T-cell (primary cell): Measurements from ENCODE around the gene ST6GAL1. TPM values are rescaled to one million over a fixed set of nuclear protein-coding genes. Genes with fewer than 3 reads are reported as not detected.
A peak's percentile ranks its signal among the peaks of the same experiment; 100 is the strongest.

ENCODE experiments used
- ATAC-seq, 4 experiments: fragments of 200-7000 bp in 3 of 4; fragments of 150-1000 bp in 1 of 4; cut with Tn5 transposase; replicated peaks in 1 of 4; 1 replicate in 3 of 4; 2 replicates in 1 of 4; pipeline ENCODE4 v1.10.0; 2021; ENCODE audit warnings: moderate library complexity in 3 of 4, mild to moderate bottlenecking in 2 of 4, moderate number of reproducible peaks in 1 of 4
- CTCF ChIA-PET, 2 donors: fragments of 300-600 bp; sonication (Branson Sonifier 250); formaldehyde crosslinking; loops; one replicate each; lab custom pipeline; 2022; ENCODE audit warnings: antibody characterized with exemption in 2 of 2; lab: Charles Lee
- POLR2A ChIA-PET, 2 donors: fragments of 300-600 bp; sonication (Branson Sonifier 250); formaldehyde crosslinking; loops; one replicate each; lab custom pipeline; 2022; ENCODE audit warnings: antibody characterized with exemption in 2 of 2; lab: Charles Lee
- DNase-seq, 35 experiments: peaks; one replicate each; pipeline versions ENCODE4 v3.0.0 to v3.0.0-alpha.2; 2013 to 2023
- H3K27ac ChIP-seq: one replicate; pipeline ENCODE4 v1.5.1; 2013; ENCODE audit warnings: low read length
- H3K27me3 ChIP-seq, 2 experiments: replicated peaks in 1 of 2; 1 replicate in 1 of 2; 2 replicates in 1 of 2; pipeline versions ENCODE4 v1.6.1 to v1.7.0; 2013; ENCODE audit warnings: low read length in 1 of 2, mixed read lengths in 1 of 2; ENCODE audit not compliant: control insufficient read depth in 2 of 2, insufficient read depth in 2 of 2; ENCODE audit errors: extremely low read depth in 1 of 2
- H3K36me3 ChIP-seq, 2 donors: 1 replicate in 1 of 2; 2 replicates in 1 of 2; pipeline versions ENCODE4 v1.6.1 to v1.7.0; 2013; ENCODE audit warnings: low read length in 1 of 2; ENCODE audit not compliant: control insufficient read depth in 2 of 2, insufficient read depth in 1 of 2; ENCODE audit errors: extremely low read depth in 1 of 2
- H3K4me1 ChIP-seq, 2 experiments: 1 replicate in 1 of 2; 2 replicates in 1 of 2; pipeline versions ENCODE4 v1.6.1 to v1.7.0; 2013; ENCODE audit warnings: low read length in 2 of 2, mixed read lengths in 1 of 2; ENCODE audit not compliant: insufficient read depth in 2 of 2, control insufficient read depth in 1 of 2; ENCODE audit errors: extremely low read depth in 1 of 2
- H3K4me3 ChIP-seq, 2 donors: 1 replicate in 1 of 2; 2 replicates in 1 of 2; pipeline versions ENCODE4 v1.5.1 to v1.7.0; 2013; ENCODE audit warnings: mild to moderate bottlenecking in 2 of 2, low read length in 1 of 2, moderate library complexity in 1 of 2; ENCODE audit not compliant: control insufficient read depth in 1 of 2; ENCODE audit errors: extremely low read depth in 1 of 2
- H3K9me3 ChIP-seq: 2 replicates; pipeline ENCODE4 v1.7.0; 2013
- H3K27ac Mint-ChIP-seq, 2 donors: one replicate each; pipeline ENCODE4 v1.8.0; 2020 to 2021; ENCODE audit warnings: mild to moderate bottlenecking in 2 of 2, mixed read lengths in 2 of 2
- H3K27me3 Mint-ChIP-seq, 2 donors: one replicate each; pipeline ENCODE4 v1.8.0; 2021 to 2022; ENCODE audit warnings: mixed read lengths in 2 of 2
- H3K36me3 Mint-ChIP-seq: one replicate; pipeline ENCODE4 v1.8.0; 2021; ENCODE audit warnings: mixed read lengths
- H3K4me1 Mint-ChIP-seq, 3 donors: one replicate each; pipeline ENCODE4 v1.8.0; 2020 to 2022; ENCODE audit warnings: mixed read lengths in 3 of 3, mild to moderate bottlenecking in 1 of 3
- H3K4me3 Mint-ChIP-seq, 3 donors: one replicate each; pipeline ENCODE4 v1.8.0; 2020 to 2022; ENCODE audit warnings: mild to moderate bottlenecking in 3 of 3, mixed read lengths in 3 of 3, moderate library complexity in 3 of 3
- H3K9me3 Mint-ChIP-seq, 3 donors: one replicate each; pipeline ENCODE4 v1.8.0; 2020 to 2022; ENCODE audit warnings: mixed read lengths in 3 of 3
- WGBS: methylation state at CpG from one replicate; pipeline ENCODE4 v1.1.5; 2013; ENCODE audit warnings: missing lambda C conversion rate; ENCODE audit not compliant: insufficient coverage; 5-methylcytosine and 5-hydroxymethylcytosine counted together
- total RNA-seq, 35 experiments: library from RNA in 6 of 35; stranded (reverse) in 6 of 35; fragments of 120-200 nt in 1 of 35; gene quantifications; one replicate each; pipeline versions ENCODE4 v1.2.1 to v1.2.4 and lab custom pipeline; 2013 to 2026

ST6GAL1 gene
- total RNA-seq, 5 donors from 2014 or later (not counting 1 experiment from before 2014, with no cell fraction given): 148 to 237 (median 212) TPM

DNA sequence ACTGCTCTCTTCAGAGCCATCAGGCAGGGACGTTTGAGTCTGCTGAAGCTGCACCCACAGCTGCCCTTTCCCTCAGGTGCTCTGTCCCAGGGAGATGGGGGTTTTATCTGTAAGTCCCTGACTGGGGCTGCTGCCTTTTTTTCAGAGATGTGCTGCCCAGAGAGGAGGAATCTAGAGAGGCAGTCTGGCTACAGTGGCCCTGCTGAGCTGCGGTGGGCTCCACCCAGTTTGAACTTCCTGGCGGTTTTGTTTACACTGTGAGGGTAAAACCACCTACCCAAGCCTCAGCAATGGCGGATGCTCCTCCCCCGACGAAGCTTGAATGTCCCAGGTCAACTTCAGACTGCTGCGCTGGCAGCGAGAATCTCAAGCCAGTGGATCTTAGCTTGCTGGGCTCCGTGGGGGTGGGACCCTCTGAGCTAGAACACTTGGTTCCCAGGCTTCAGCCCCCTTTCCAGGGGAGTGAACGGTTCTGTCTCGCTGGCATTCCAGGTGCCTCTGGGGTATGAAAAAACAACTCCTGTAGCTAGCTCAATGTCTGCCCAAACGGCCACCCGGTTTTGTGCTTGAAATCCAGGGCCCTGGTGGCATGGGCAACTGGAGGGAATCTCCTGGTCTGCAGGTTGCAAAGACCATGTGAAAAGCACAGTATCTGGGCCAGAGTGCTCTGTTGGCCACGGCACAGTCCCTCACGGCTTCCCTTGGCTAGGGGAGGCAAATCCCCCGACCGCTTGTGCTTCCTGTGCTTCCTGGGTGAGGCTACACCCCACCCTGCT lies 21.1 kb upstream of the ST6GAL1 start:
- ChIA-PET CTCF (interaction anchor here (0.6 to 1.8 kb wide), 7 partner anchors 15 to 256 kb away, joined by 3 to 17 read pairs (median 5); partner anchors contain the start of genes RPL39L (in 1 of the 2) and ST6GAL1 (in 1 of the 2)), POLR2A (interaction anchor here (0.6 to 1.1 kb wide), 2 partner anchors 17 to 119 kb away, joined by 3 to 5 read pairs; no protein-coding TSS in a partner anchor)
- 9% methylated on average over 12 of the region's 17 CpGs for WGBS
- Histone ChIP-seq H3K9me3 (no peaks in the 10 kb centered on the region), H3K36me3 (no peaks in the 10 kb centered on the region), H3K27me3 (no peaks in the 10 kb centered on the region), H3K27ac (peak overlapping the region; percentile 86), H3K4me3 (peak overlapping the region; percentile 35), H3K4me1 (peaks cover 7 to 25% of the 10 kb centered on the region in 2 experiments)
- DNase-seq (peak; percentile 70 to 88 (median 83)), ATAC-seq (peak; percentile 94 to 98 (median 96))
- peak overlapping the region; percentile 96 for H3K27ac Mint-ChIP-seq
- H3K27me3 Mint-ChIP-seq: no peaks in the 10 kb centered on the region
- H3K4me1 Mint-ChIP-seq: peaks cover 36 to 53% (median 39%) of the 10 kb centered on the region in 3 donors
- H3K36me3 Mint-ChIP-seq: peaks cover 42% of the 10 kb centered on the region
- peaks cover 20 to 39% (median 28%) of the 10 kb centered on the region in 3 donors for H3K9me3 Mint-ChIP-seq
- peak overlapping the region; percentile 60 to 77 (median 61) for H3K4me3 Mint-ChIP-seq

GRCh38 chr3:186915806-186916796 lies 14.2 kb upstream of the ST6GAL1 start:
- peaks cover 7 to 12% (median 10%) of the 10 kb centered on the region in 3 donors for H3K9me3 Mint-ChIP-seq
- Histone ChIP-seq H3K9me3 (no peaks in the 10 kb centered on the region), H3K27ac (no peak overlapping the region), H3K4me3 (no peak overlapping the region), H3K27me3 (no peaks in the 10 kb centered on the region), H3K36me3 (no peaks in the 10 kb centered on the region), H3K4me1 (peaks cover 12 to 22% of the 10 kb centered on the region in 2 experiments)
- POLR2A ChIA-PET: interaction anchor here in 1 of 2 donors (0.5 kb wide), 1 partner anchor 15 kb away, joined by 3 read pairs; no protein-coding TSS in a partner anchor
- peak overlapping the region in 1 of 3 donors; percentile 56 for H3K4me3 Mint-ChIP-seq
- H3K36me3 Mint-ChIP-seq: peaks cover 4% of the 10 kb centered on the region
- 69% methylated on average over 5 of the region's 11 CpGs for WGBS
- peaks cover 47 to 54% (median 51%) of the 10 kb centered on the region in 3 donors for H3K4me1 Mint-ChIP-seq
- DNase-seq: peak in 2 of 35 experiments; percentile 18 to 37
- peak overlapping the region; percentile 77 to 84 for H3K27ac Mint-ChIP-seq
- ATAC-seq: peak; percentile 58 to 93 (median 79)
- CTCF ChIA-PET: interaction anchor here in 1 of 2 donors (0.6 to 1.2 kb wide), 3 partner anchors 25 to 249 kb away, joined by 3 to 9 read pairs (median 3); no protein-coding TSS in a partner anchor
- no peaks in the 10 kb centered on the region for H3K27me3 Mint-ChIP-seq

GRCh38 chr3:186917512-186918312 lies 12.6 kb upstream of the ST6GAL1 start:
- Histone ChIP-seq H3K4me3 (no peak overlapping the region), H3K4me1 (peaks cover 12 to 22% of the 10 kb centered on the region in 2 experiments), H3K27me3 (no peaks in the 10 kb centered on the region), H3K9me3 (no peaks in the 10 kb centered on the region), H3K36me3 (no peaks in the 10 kb centered on the region), H3K27ac (no peak overlapping the region)
- WGBS: 83% methylated on average over 1 of the region's 4 CpGs
- POLR2A ChIA-PET: no interaction called here
- Mint-ChIP-seq H3K4me3 (no peak overlapping the region), H3K36me3 (peaks cover 4% of the 10 kb centered on the region), H3K27me3 (no peaks in the 10 kb centered on the region), H3K4me1 (peaks cover 47 to 54% (median 51%) of the 10 kb centered on the region in 3 donors), H3K9me3 (peaks cover 2 to 10% (median 9%) of the 10 kb centered on the region in 3 donors), H3K27ac (peak overlapping the region in 1 of 2 donors; percentile 60)
- DNase-seq (no peak), ATAC-seq (no peak)
- CTCF ChIA-PET: interaction anchor here in 1 of 2 donors (0.5 kb wide), 1 partner anchor 130 kb away, joined by 3 read pairs; no protein-coding TSS in a partner anchor

DNA sequence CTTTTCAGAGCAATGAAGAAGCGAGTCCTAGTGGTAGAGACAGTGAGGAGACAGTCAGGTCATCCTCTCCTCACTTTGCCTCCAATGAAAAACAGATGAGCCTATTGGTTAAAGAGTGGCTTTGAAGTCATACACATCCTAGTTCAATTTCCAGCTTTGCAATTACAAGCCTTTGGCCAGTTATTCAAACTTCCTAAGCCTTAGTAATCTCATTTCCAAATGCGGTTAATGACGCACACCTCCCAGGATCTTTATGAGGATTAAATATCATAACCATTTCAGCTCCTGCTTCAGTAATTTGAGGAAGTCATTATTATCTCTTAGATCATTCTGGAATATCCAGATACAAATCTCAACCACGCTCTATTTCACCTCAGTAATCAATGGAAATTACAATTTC lies 10.0 kb upstream of the ST6GAL1 start:
- Histone ChIP-seq H3K27me3 (no peaks in the 10 kb centered on the region), H3K27ac (no peak overlapping the region), H3K9me3 (no peaks in the 10 kb centered on the region), H3K4me1 (peaks cover 10 to 22% of the 10 kb centered on the region in 2 experiments), H3K4me3 (no peak overlapping the region), H3K36me3 (no peaks in the 10 kb centered on the region)
- Mint-ChIP-seq H3K27ac (no peak overlapping the region), H3K4me1 (peaks cover 33 to 35% (median 33%) of the 10 kb centered on the region in 3 donors), H3K27me3 (no peaks in the 10 kb centered on the region), H3K9me3 (peaks cover 0 to 3% (median 0%) of the 10 kb centered on the region in 3 donors), H3K4me3 (no peak overlapping the region), H3K36me3 (no peaks in the 10 kb centered on the region)
- ChIA-PET POLR2A (no interaction called here), CTCF (no interaction called here)
- DNase-seq: no peak
- no peak for ATAC-seq
- no CpG with 5 or more reads among the region's 4 CpGs for WGBS

- Histone ChIP-seq H3K36me3 (no peaks in the 10 kb centered on the region), H3K27ac (no peak overlapping the region), H3K9me3 (no peaks in the 10 kb centered on the region), H3K4me3 (no peak overlapping the region), H3K4me1 (peaks cover 6 to 22% of the 10 kb centered on the region in 2 experiments), H3K27me3 (no peaks in the 10 kb centered on the region)
- no peak for DNase-seq
- CTCF ChIA-PET: no interaction called here
- Mint-ChIP-seq H3K27ac (no peak overlapping the region), H3K4me3 (no peak overlapping the region), H3K36me3 (no peaks in the 10 kb centered on the region), H3K4me1 (peaks cover 28 to 31% (median 30%) of the 10 kb centered on the region in 3 donors), H3K9me3 (no peaks in the 10 kb centered on the region), H3K27me3 (no peaks in the 10 kb centered on the region)
- WGBS: no CpG with 5 or more reads among the region's 1 CpG
- POLR2A ChIA-PET: no interaction called here
- ATAC-seq: no peak
Observed at GRCh38 chr3:186920796-186921195, 9.5 kb upstream of the ST6GAL1 start.
